IPS-18a (cell line): ENCODE measurements around the gene ROCK2.

Experiments
- H3K27ac ChIP-seq: one replicate; pipeline ENCODE4 v1.5.1; 2013; ENCODE audit warnings: low read length
- H3K27me3 ChIP-seq: one replicate; pipeline ENCODE4 v1.6.1; 2013; ENCODE audit warnings: mild to moderate bottlenecking, low read length; ENCODE audit not compliant: control insufficient read depth, insufficient read depth
- H3K36me3 ChIP-seq: one replicate; pipeline ENCODE4 v1.6.1; 2013; ENCODE audit warnings: low read depth, low read length; ENCODE audit not compliant: control insufficient read depth
- H3K4me1 ChIP-seq: one replicate; pipeline ENCODE4 v1.6.1; 2013; ENCODE audit warnings: low read depth, low read length; ENCODE audit not compliant: control insufficient read depth
- H3K4me3 ChIP-seq: one replicate; pipeline ENCODE4 v1.5.1; 2013; ENCODE audit warnings: low read length
- H3K9ac ChIP-seq: one replicate; pipeline ENCODE4 v1.6.1; 2013; ENCODE audit warnings: mild to moderate bottlenecking, low read length, moderate library complexity
- H3K9me3 ChIP-seq: one replicate; pipeline ENCODE4 v1.6.1; 2013; ENCODE audit warnings: low read depth, low read length; ENCODE audit not compliant: control insufficient read depth

Gene ROCK2

GRCh38 chr2:11315074-11315705 is 29.2 kb downstream of the ROCK2 start:
- Histone ChIP-seq H3K4me3 (no peak overlapping the region), H3K9me3 (no peaks in the 10 kb centered on the region), H3K4me1 (no peaks in the 10 kb centered on the region), H3K27ac (no peak overlapping the region), H3K9ac (no peak overlapping the region), H3K27me3 (no peaks in the 10 kb centered on the region), H3K36me3 (no peaks in the 10 kb centered on the region)

GRCh38 chr2:11314487-11314886 is 29.9 kb downstream of the ROCK2 start:
- Histone ChIP-seq H3K9me3 (no peaks in the 10 kb centered on the region), H3K4me1 (no peaks in the 10 kb centered on the region), H3K27ac (no peak overlapping the region), H3K36me3 (no peaks in the 10 kb centered on the region), H3K9ac (no peak overlapping the region), H3K4me3 (no peak overlapping the region), H3K27me3 (no peaks in the 10 kb centered on the region)

GRCh38 chr2:11312770-11313471 is 31.5 kb downstream of the ROCK2 start:
- H3K4me3 ChIP-seq = no peak overlapping the region
- no peaks in the 10 kb centered on the region for H3K4me1 ChIP-seq
- no peaks in the 10 kb centered on the region for H3K9me3 ChIP-seq
- no peak overlapping the region for H3K9ac ChIP-seq
- H3K27me3 ChIP-seq = no peaks in the 10 kb centered on the region
- H3K36me3 ChIP-seq = no peaks in the 10 kb centered on the region
- no peak overlapping the region for H3K27ac ChIP-seq

GRCh38 chr2:11311543-11311942 is 32.9 kb downstream of the ROCK2 start:
- Histone ChIP-seq H3K27ac (no peak overlapping the region), H3K4me3 (no peak overlapping the region), H3K4me1 (no peaks in the 10 kb centered on the region), H3K9ac (no peak overlapping the region), H3K36me3 (no peaks in the 10 kb centered on the region), H3K27me3 (no peaks in the 10 kb centered on the region), H3K9me3 (no peaks in the 10 kb centered on the region)

GRCh38 chr2:11310212-11310611 is 34.2 kb downstream of the ROCK2 start:
- H3K9ac ChIP-seq = no peak overlapping the region

GRCh38 chr2:11309706-11310105 is 34.7 kb downstream of the ROCK2 start:
- no peak overlapping the region for H3K9ac ChIP-seq
- H3K4me1 ChIP-seq = no peaks in the 10 kb centered on the region
- no peaks in the 10 kb centered on the region for H3K27me3 ChIP-seq
- no peaks in the 10 kb centered on the region for H3K36me3 ChIP-seq
- H3K27ac ChIP-seq = no peak overlapping the region
- H3K4me3 ChIP-seq = no peak overlapping the region
- H3K9me3 ChIP-seq = no peaks in the 10 kb centered on the region

More at GRCh38 chr2:11310212-11310611, 34.2 kb downstream of the ROCK2 start:
- H3K27ac ChIP-seq = no peak overlapping the region
- H3K4me1 ChIP-seq = no peaks in the 10 kb centered on the region
- no peaks in the 10 kb centered on the region for H3K9me3 ChIP-seq
- H3K27me3 ChIP-seq = no peaks in the 10 kb centered on the region
- no peak overlapping the region for H3K4me3 ChIP-seq
- H3K36me3 ChIP-seq = no peaks in the 10 kb centered on the region

- Histone ChIP-seq H3K27me3 (no peaks in the 10 kb centered on the region), H3K4me1 (no peaks in the 10 kb centered on the region), H3K27ac (no peak overlapping the region), H3K9me3 (no peaks in the 10 kb centered on the region), H3K9ac (no peak overlapping the region), H3K36me3 (no peaks in the 10 kb centered on the region), H3K4me3 (no peak overlapping the region)
Observed at GRCh38 chr2:11307764-11308415, 36.5 kb downstream of the ROCK2 start.

GRCh38 chr2:11305958-11306357 is 38.5 kb downstream of the ROCK2 start:
- no peaks in the 10 kb centered on the region for H3K27me3 ChIP-seq
- H3K36me3 ChIP-seq = no peaks in the 10 kb centered on the region
- no peak overlapping the region for H3K9ac ChIP-seq
- no peak overlapping the region for H3K4me3 ChIP-seq
- H3K9me3 ChIP-seq = no peaks in the 10 kb centered on the region
- no peak overlapping the region for H3K27ac ChIP-seq
- H3K4me1 ChIP-seq = no peaks in the 10 kb centered on the region

- Histone ChIP-seq H3K4me3 (no peak overlapping the region), H3K9me3 (no peaks in the 10 kb centered on the region), H3K36me3 (no peaks in the 10 kb centered on the region), H3K27ac (no peak overlapping the region), H3K9ac (no peak overlapping the region), H3K27me3 (no peaks in the 10 kb centered on the region), H3K4me1 (no peaks in the 10 kb centered on the region)
Observed at GRCh38 chr2:11305338-11305737, 39.1 kb downstream of the ROCK2 start.

GRCh38 chr2:11304476-11304875 is 40.0 kb downstream of the ROCK2 start:
- no peaks in the 10 kb centered on the region for H3K9me3 ChIP-seq
- H3K27ac ChIP-seq = no peak overlapping the region
- no peaks in the 10 kb centered on the region for H3K4me1 ChIP-seq
- no peaks in the 10 kb centered on the region for H3K27me3 ChIP-seq
- no peak overlapping the region for H3K4me3 ChIP-seq
- no peaks in the 10 kb centered on the region for H3K36me3 ChIP-seq
- no peak overlapping the region for H3K9ac ChIP-seq

GRCh38 chr2:11303290-11304013 is 41.0 kb downstream of the ROCK2 start:
- Histone ChIP-seq H3K9ac (no peak overlapping the region), H3K9me3 (no peaks in the 10 kb centered on the region), H3K27ac (no peak overlapping the region), H3K4me3 (no peak overlapping the region), H3K4me1 (no peaks in the 10 kb centered on the region), H3K36me3 (no peaks in the 10 kb centered on the region), H3K27me3 (no peaks in the 10 kb centered on the region)
